HG03175 (cell line): ENCODE measurements around the gene PEPD.

Experiments used
- ATAC-seq: cut with Tn5 transposase; IDR thresholded peaks from one replicate; pipeline ENCODE4 v1.9.1; 2021; ENCODE audit warnings: mild to moderate bottlenecking, moderate library complexity; ENCODE audit not compliant: unreplicated experiment

PEPD gene

GRCh38 chr19:33388725-33389420 is 132.7 kb downstream of the PEPD start:
- ATAC-seq, result no peak

- ATAC-seq, result no peak
Observed at GRCh38 chr19:33388231-33388724, 133.3 kb downstream of the PEPD start.

- ATAC-seq, result no peak
Observed at GRCh38 chr19:33387351-33388230, 134.0 kb downstream of the PEPD start.

- ATAC-seq, result no peak
Observed at GRCh38 chr19:33386361-33386858, 135.2 kb downstream of the PEPD start.

GRCh38 chr19:33385956-33386355 is 135.6 kb downstream of the PEPD start:
- no peak for ATAC-seq

GRCh38 chr19:33384983-33385382 is 136.6 kb downstream of the PEPD start:
- ATAC-seq, result no peak

GRCh38 chr19:33383720-33384292 is 137.8 kb downstream of the PEPD start:
- no peak for ATAC-seq

GRCh38 chr19:33382982-33383381 is 138.6 kb downstream of the PEPD start:
- no peak for ATAC-seq

GRCh38 chr19:33382006-33382405 is 139.6 kb downstream of the PEPD start:
- no peak for ATAC-seq

- no peak for ATAC-seq
Observed at GRCh38 chr19:33381101-33381500, 140.5 kb downstream of the PEPD start.

GRCh38 chr19:33379151-33379829 is 142.3 kb downstream of the PEPD start:
- no peak for ATAC-seq

GRCh38 chr19:33377586-33378475 is 143.8 kb downstream of the PEPD start:
- ATAC-seq, result no peak

- ATAC-seq, result no peak
Observed at GRCh38 chr19:33376941-33377557, 144.5 kb downstream of the PEPD start.

GRCh38 chr19:33376423-33376822 is 145.2 kb downstream of the PEPD start:
- no peak for ATAC-seq

- no peak for ATAC-seq
Observed at GRCh38 chr19:33375837-33376159, 145.8 kb downstream of the PEPD start.

GRCh38 chr19:33375156-33375836 is 146.3 kb downstream of the PEPD start:
- no peak for ATAC-seq

- ATAC-seq, result no peak
Observed at GRCh38 chr19:33374236-33374714, 147.3 kb downstream of the PEPD start.

- peak; percentile 86 for ATAC-seq
Observed at GRCh38 chr19:33373453-33374235, 147.9 kb downstream of the PEPD start, which contains the start of gene CEBPG. CEBPG (plus strand) TSS chr19:33373709; CDS start chr19:33379240, 5,531 bp downstream.
